GM21526 (cell line): ENCODE data around the gene TRERF1.

Source experiments
- ATAC-seq: cut with Tn5 transposase; IDR thresholded peaks from one replicate; pipeline ENCODE4 v1.9.1; 2021; ENCODE audit warnings: moderate library complexity; ENCODE audit not compliant: unreplicated experiment, low FRiP score

TRERF1 gene

DNA sequence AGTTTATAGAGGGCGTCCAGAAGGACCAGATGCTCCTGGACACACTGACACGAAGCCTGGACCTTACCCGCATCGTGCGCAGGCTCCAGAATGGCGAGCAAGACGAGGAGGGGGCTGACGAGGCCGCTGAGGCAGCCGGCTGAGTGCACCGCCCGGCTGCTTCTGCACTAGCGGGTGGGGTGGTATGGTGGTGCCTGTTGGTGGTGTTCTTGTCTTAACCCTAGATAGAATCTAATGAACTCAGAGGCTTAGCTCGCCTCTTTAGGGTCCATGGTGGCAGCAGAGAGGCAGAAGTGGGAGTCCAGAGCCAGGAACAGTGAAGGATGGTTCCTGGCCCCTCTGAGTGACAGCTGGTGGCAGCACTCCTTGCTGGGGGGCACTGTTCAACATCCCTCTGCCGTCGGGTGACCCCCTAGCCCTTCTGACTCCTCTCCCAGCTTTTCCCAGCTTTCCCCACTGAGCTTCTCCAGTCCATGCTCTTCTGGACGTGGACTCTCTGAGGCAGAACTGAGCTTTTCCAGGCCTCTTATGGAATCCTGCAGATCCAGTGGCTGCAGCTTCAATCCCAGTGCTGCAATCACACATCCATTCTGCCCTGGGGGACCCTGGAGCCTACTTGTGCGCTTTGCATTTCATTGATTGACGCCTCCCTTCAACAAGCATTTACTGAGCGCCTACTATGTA is 272.3 kb downstream of the TRERF1 start:
- ATAC-seq: no peak

DNA sequence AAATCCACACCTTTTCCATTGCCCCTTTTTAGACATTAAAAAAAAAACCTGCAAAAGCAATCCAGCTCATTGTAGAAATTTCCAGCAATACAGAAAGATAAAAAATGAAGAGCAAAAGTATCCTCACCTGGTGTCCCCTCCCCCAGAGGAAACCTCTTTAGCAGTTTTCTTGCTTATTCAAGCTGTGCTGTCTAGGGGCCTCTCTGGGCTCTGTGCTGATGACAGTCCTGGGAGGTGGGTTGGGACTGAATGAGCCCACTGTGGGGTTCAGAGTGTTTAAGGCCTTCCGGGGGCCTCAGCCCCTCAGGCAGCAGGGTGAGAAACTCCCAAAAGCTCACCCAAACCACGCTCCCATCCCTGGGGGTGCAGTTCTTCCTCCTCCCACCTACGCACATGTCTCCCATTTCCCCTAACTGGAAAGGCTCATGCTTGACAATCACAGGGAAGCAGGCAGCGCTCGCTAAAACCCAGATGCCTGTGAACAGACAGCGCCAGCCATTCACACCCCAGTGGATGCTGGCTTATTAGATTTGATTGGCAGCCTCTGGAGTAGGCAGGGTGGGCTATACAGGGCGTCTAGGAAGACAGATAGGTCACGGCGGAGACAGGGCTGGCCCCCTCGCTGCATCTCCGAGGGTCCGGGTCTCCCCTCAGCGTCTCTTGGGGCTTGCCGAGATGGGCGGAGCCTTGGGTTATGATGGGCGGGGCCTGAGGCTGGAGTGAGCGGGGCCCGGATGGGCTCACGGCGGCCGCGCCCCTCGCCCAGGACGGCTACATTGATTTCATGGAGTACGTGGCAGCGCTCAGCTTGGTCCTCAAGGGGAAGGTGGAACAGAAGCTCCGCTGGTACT is 274.0 kb downstream of the TRERF1 start:
- no peak for ATAC-seq

DNA sequence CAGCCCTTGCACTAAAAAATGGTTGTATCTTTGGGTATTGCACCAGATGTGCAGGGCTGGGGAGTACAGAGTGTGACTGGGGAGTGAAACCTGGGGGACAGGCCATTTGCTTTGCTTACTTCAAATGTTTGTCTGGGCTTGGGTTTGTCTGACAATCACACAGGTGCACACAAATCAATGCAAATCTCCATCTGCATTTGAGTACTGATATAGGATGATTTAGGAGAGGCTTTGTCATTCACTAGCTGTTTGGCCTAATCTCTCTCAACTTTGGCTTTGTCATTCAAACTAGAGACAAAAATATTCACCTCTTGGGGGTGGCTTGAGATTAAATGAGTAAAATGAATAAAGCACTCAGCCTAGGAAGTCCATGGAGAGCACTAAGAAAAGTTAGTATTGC is 274.7 kb downstream of the TRERF1 start:
- no peak for ATAC-seq

DNA sequence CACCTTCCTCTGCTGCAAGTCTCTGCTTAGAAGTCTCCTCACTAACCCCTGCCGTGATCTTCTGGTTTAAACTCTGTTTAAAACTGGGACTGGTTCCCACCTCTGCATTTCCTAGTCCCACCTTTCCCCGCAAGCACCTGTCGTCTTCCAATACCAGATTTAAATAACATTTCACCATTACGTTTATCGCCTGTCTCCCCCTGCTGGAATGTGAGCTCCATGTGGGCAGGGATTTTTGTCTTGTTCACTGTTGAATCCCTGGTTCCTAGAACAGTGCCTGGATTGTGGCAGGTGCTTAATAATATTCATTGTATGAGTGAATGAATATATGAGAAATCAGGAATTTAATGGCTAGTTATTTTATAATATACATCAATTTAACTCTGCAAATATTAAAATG is 275.9 kb downstream of the TRERF1 start:
- no peak for ATAC-seq
